Sigmoid colon (tissue), 7 donors: ENCODE measurements around the gene CDKAL1. TPM values are rescaled to one million over a fixed set of nuclear protein-coding genes. Genes with fewer than 3 reads are reported as not detected.

Source experiments
- DNase-seq: peaks from one replicate; pipeline ENCODE4 v3.0.0-alpha.2; 2019
- H3K27ac ChIP-seq, 4 donors: fragments of 200-600 bp; sonication (generic); one replicate each; pipeline ENCODE4 v1.5.1; 2016 to 2019; ENCODE audit warnings: mild to moderate bottlenecking in 1 of 4
- H3K27me3 ChIP-seq, 3 donors: fragments of 200-600 bp; sonication (generic); one replicate each; pipeline ENCODE4 v1.5.1; 2019; ENCODE audit warnings: mild to moderate bottlenecking in 1 of 3
- H3K36me3 ChIP-seq, 4 donors: fragments of 200-600 bp; sonication (generic); one replicate each; pipeline ENCODE4 v1.5.1; 2016 to 2019
- H3K4me1 ChIP-seq, 4 donors: fragments of 200-600 bp; sonication (generic); one replicate each; pipeline ENCODE4 v1.5.1; 2017 to 2019
- H3K4me3 ChIP-seq, 4 donors: fragments of 200-600 bp; sonication (generic); one replicate each; pipeline ENCODE4 v1.5.1; 2017 to 2019; ENCODE audit warnings: mild to moderate bottlenecking in 2 of 4, moderate library complexity in 1 of 4
- H3K9me3 ChIP-seq, 4 donors: fragments of 200-600 bp in 3 of 4; sonication (generic) in 3 of 4; one replicate each; pipeline versions ENCODE4 v1.5.1 to v1.6.1; 2013 to 2019
- CTCF ChIP-seq, 4 experiments: fragments of 450-650 bp in 3 of 4; fragments of 200-600 bp in 1 of 4; IDR thresholded peaks; one replicate each; pipeline ENCODE4 v1.5.1; 2016 to 2019; ENCODE audit warnings: antibody characterized with exemption in 4 of 4, mild to moderate bottlenecking in 3 of 4, moderate library complexity in 2 of 4
- EP300 ChIP-seq, 4 donors: sonication (generic); formaldehyde crosslinking; IDR thresholded peaks; one replicate each; pipeline ENCODE4 v1.6.1; 2017; ENCODE audit warnings: antibody characterized with exemption in 4 of 4
- POLR2A ChIP-seq, 2 donors: fragments of 450-650 bp; IDR thresholded peaks; one replicate each; pipeline ENCODE4 v1.6.1; 2016; ENCODE audit warnings: antibody characterized with exemption in 2 of 2, mild to moderate bottlenecking in 2 of 2, moderate library complexity in 2 of 2
- POLR2AphosphoS5 ChIP-seq, 4 donors: sonication (generic); formaldehyde crosslinking; IDR thresholded peaks; one replicate each; pipeline ENCODE4 v1.6.1; 2017; ENCODE audit warnings: antibody characterized with exemption in 4 of 4
- WGBS, 2 donors: extraction: QIAGEN DNeasy Blood & Tissue Kit; methylation state at CpG; one replicate each; pipeline ENCODE4 v1.1.7; 2013; 5-methylcytosine and 5-hydroxymethylcytosine counted together
- intact Hi-C: fragments of 100-400 bp; cut with DNase I; formaldehyde crosslinking; loops from one replicate; pipeline ENCODE4 v1.15.1; 2023
- polyA plus RNA-seq, 3 donors: library from polyadenylated mRNA; stranded (reverse); fragments of 200-250 nt; gene quantifications; one replicate each; pipeline ENCODE4 v1.2.3, GENCODE V29; 2013
- total RNA-seq, 4 donors: library from RNA; depleted of rRNA; stranded (reverse); fragments of >200 nt; gene quantifications; one replicate each; pipeline ENCODE4 v1.1.0, GENCODE V29; 2016
- donor health status: healthy with polysubstance abuse.
- donor health status: Bipolar disorder and iron deficiency.
- donor health status: healthy.

Gene CDKAL1
- total and polyA plus RNA-seq, 7 donors = 2.8 to 14.7 (median 11.4) TPM

GRCh38 chr6:21115111-21115510 is 580.9 kb downstream of the CDKAL1 start:
- peaks cover 0 to 12% (median under 1%) of the 10 kb centered on the region in 4 donors for H3K4me1 ChIP-seq
- H3K27me3 ChIP-seq = no peaks in the 10 kb centered on the region
- no peak for TF ChIP-seq CTCF (IDR thresholded peaks at IDR 0.05)
- TF ChIP-seq EP300 (IDR thresholded peaks at IDR 0.05) = no peak
- no peak for TF ChIP-seq POLR2A (IDR thresholded peaks at IDR 0.05)
- TF ChIP-seq POLR2AphosphoS5 (IDR thresholded peaks at IDR 0.05) = no peak
- no peak overlapping the region for H3K4me3 ChIP-seq
- H3K9me3 ChIP-seq = no peaks in the 10 kb centered on the region
- DNase-seq = no peak
- WGBS, 2 donors = 73 to 88% methylated on average over 2 of the region's 2 CpGs
- no peak overlapping the region for H3K27ac ChIP-seq
- no peaks in the 10 kb centered on the region for H3K36me3 ChIP-seq
- intact Hi-C loops = no loop called here

GRCh38 chr6:21116736-21117135 is 582.5 kb downstream of the CDKAL1 start:
- intact Hi-C loops = no loop called here
- Histone ChIP-seq H3K4me3 (no peak overlapping the region), H3K36me3 (no peaks in the 10 kb centered on the region), H3K27ac (no peak overlapping the region), H3K4me1 (peaks cover 0 to 9% (median 0%) of the 10 kb centered on the region in 4 donors), H3K27me3 (no peaks in the 10 kb centered on the region), H3K9me3 (no peaks in the 10 kb centered on the region)
- no peak for DNase-seq
- no peak for TF ChIP-seq CTCF (IDR thresholded peaks at IDR 0.05)
- TF ChIP-seq POLR2A (IDR thresholded peaks at IDR 0.05) = no peak
- TF ChIP-seq EP300 (IDR thresholded peaks at IDR 0.05) = no peak
- TF ChIP-seq POLR2AphosphoS5 (IDR thresholded peaks at IDR 0.05) = no peak
- 83 to 87% methylated on average over 3 of the region's 3 CpGs for WGBS, 2 donors

- no peak overlapping the region for H3K4me3 ChIP-seq
- 93 to 96% methylated on average over 5 of the region's 5 CpGs for WGBS, 2 donors
- H3K4me1 ChIP-seq = peaks cover 0 to 9% (median 0%) of the 10 kb centered on the region in 4 donors
- intact Hi-C loops = no loop called here
- H3K36me3 ChIP-seq = no peaks in the 10 kb centered on the region
- TF ChIP-seq POLR2A (IDR thresholded peaks at IDR 0.05) (no peak), POLR2AphosphoS5 (IDR thresholded peaks at IDR 0.05) (no peak), CTCF (IDR thresholded peaks at IDR 0.05) (no peak), EP300 (IDR thresholded peaks at IDR 0.05) (no peak)
- H3K9me3 ChIP-seq = no peaks in the 10 kb centered on the region
- no peak for DNase-seq
- H3K27me3 ChIP-seq = no peaks in the 10 kb centered on the region
- no peak overlapping the region for H3K27ac ChIP-seq
These were observed 584.0 kb downstream of the CDKAL1 start for GRCh38 chr6:21118216-21118780.

- Histone ChIP-seq H3K27me3 (no peaks in the 10 kb centered on the region), H3K9me3 (no peaks in the 10 kb centered on the region), H3K36me3 (no peaks in the 10 kb centered on the region), H3K4me1 (no peaks in the 10 kb centered on the region), H3K27ac (no peak overlapping the region), H3K4me3 (no peak overlapping the region)
- 72 to 90% methylated on average over 3 of the region's 3 CpGs for WGBS, 2 donors
- intact Hi-C loops = no loop called here
- TF ChIP-seq POLR2A (IDR thresholded peaks at IDR 0.05) (no peak), CTCF (IDR thresholded peaks at IDR 0.05) (no peak), EP300 (IDR thresholded peaks at IDR 0.05) (no peak), POLR2AphosphoS5 (IDR thresholded peaks at IDR 0.05) (no peak)
- DNase-seq = no peak
These were observed 587.4 kb downstream of the CDKAL1 start for GRCh38 chr6:21121636-21122136.
